ENCODE data around the gene DUSP16.

GRCh38 chr12:12510141-12510540 is 52.5 kb downstream of the DUSP16 start:
- no peak for TF ChIP-seq POLR2A (IDR thresholded peaks at IDR 0.05)
- TF ChIP-seq CTCF (IDR thresholded peaks at IDR 0.05) = no peak
